ENCODE data around the gene SIAH2. TPM values are rescaled to one million over a fixed set of nuclear protein-coding genes. Genes with fewer than 3 reads are reported as not detected.

The SIAH2 gene
- total and polyA plus RNA-seq, 2 of the 8 experiments (the other 6 are each of a cell fraction or from before 2014, with no cell fraction given), result 23.9 to 34.2 TPM

GRCh38 chr3:150710097-150710496, 52.9 kb downstream of the SIAH2 start:
- 87% methylated on average over 2 of the region's 2 CpGs; no CpG with 5 or more reads in 1 of the 2 experiments for WGBS, 2 experiments (ENCODE audit: extremely low coverage in 1 of 2, insufficient coverage in 1 of 2, insufficient read length in 1 of 2, insufficient replicate concordance in 2 of 2, low coverage in 1 of 2, low lambda C conversion rate in 2 of 2, missing lambda C conversion rate in 1 of 2)
- H3K18ac ChIP-seq (ENCODE audit: extremely low read depth, low read length), result no peak overlapping the region
- H3K27ac ChIP-seq (ENCODE audit: low read depth, low read length), result no peak overlapping the region
- no peak overlapping the region for H3K14ac ChIP-seq (ENCODE audit: insufficient read length)
- H2BK120ac ChIP-seq (replicated peaks; ENCODE audit: low read depth, low read length), result no peak overlapping the region
- no peak overlapping the region for H3K4ac ChIP-seq (replicated peaks; ENCODE audit: insufficient read length, low read depth, low read length)
- H3K79me2 ChIP-seq (ENCODE audit: control insufficient read depth in 1 of 2, insufficient read depth in 2 of 2, low read length in 2 of 2), result no peaks in the 10 kb centered on the region
- H3K56ac ChIP-seq (replicated peaks; ENCODE audit: insufficient read length, low read depth, low read length), result no peak overlapping the region
- no peak overlapping the region for H3K4me2 ChIP-seq (ENCODE audit: insufficient read depth in 1 of 2, low read depth in 2 of 2, low read length in 2 of 2)
- no peak overlapping the region for H2BK20ac ChIP-seq (ENCODE audit: low read length)
- H2AK5ac ChIP-seq (ENCODE audit: low read depth, low read length), result no peak overlapping the region
- H3K79me1 ChIP-seq (ENCODE audit: low read depth, low read length), result no peaks in the 10 kb centered on the region
- H4K20me1 ChIP-seq (replicated peaks in 1 of 2; ENCODE audit: control insufficient read depth in 1 of 2, insufficient read depth in 2 of 2, low read length in 2 of 2), result no peaks in the 10 kb centered on the region
- no peak overlapping the region for H4K8ac ChIP-seq (ENCODE audit: extremely low read depth, insufficient read depth, low read length)
- H2BK15ac ChIP-seq (ENCODE audit: low read length), result no peak overlapping the region
- H3K4me1 ChIP-seq (replicated peaks in 1 of 4; ENCODE audit: control insufficient read depth in 3 of 4, insufficient read depth in 4 of 4, low read length in 3 of 4), result no peaks in the 10 kb centered on the region
- no peak overlapping the region for H4K5ac ChIP-seq (ENCODE audit: insufficient read length, low read depth, low read length)
- CTCF ChIA-PET (ENCODE audit: partially characterized antibody), result interaction anchor here (6.4 kb wide), 1 partner anchor 11 kb away, joined by 36 read pairs; no protein-coding TSS in a partner anchor
- H2AFZ ChIP-seq (ENCODE audit: low read length), result no peak overlapping the region
- H3K36me3 ChIP-seq (ENCODE audit: control insufficient read depth in 2 of 4, insufficient read depth in 4 of 4, low read length in 3 of 4), result 0 out of 8 replicates have a peak, but pooled peaks cover 0 to 2% (median 0%) of the 10 kb centered on the region in 4 experiments
- H3K4me3 ChIP-seq (ENCODE audit: extremely low read depth in 1 of 4, insufficient read depth in 2 of 4, low read depth in 3 of 4, low read length in 4 of 4), result no peak overlapping the region
- no peak overlapping the region for H3K23ac ChIP-seq (ENCODE audit: insufficient read length)
- DNase-seq (ENCODE audit: low read depth in 1 of 2, low spot score in 2 of 2) (no peak), FAIRE-seq (no peak)
- POLR2A ChIA-PET (ENCODE audit: partially characterized antibody), result no interaction called here
- no peak overlapping the region for H2BK5ac ChIP-seq (ENCODE audit: low read depth, low read length)
- no peak overlapping the region for H2BK12ac ChIP-seq (ENCODE audit: low read depth, low read length)
- H3K9ac ChIP-seq (replicated peaks in 1 of 4; ENCODE audit: extremely low read depth in 1 of 4, low read depth in 3 of 4, low read length in 3 of 4), result no peak overlapping the region
- no peak overlapping the region for H4K91ac ChIP-seq (replicated peaks; ENCODE audit: insufficient read length, low read length)
- H3K23me2 ChIP-seq (ENCODE audit: low read depth, low read length), result no peaks in the 10 kb centered on the region
- H3K9me3 ChIP-seq (ENCODE audit: insufficient read depth in 2 of 2, low read depth in 1 of 2, low read length in 1 of 2), result peaks cover 11 to 14% of the 10 kb centered on the region in 2 experiments; a peak in 3 of 4 replicates
- no peaks in the 10 kb centered on the region for H3K27me3 ChIP-seq (replicated peaks in 1 of 4; ENCODE audit: control insufficient read depth in 3 of 4, extremely low read depth in 1 of 4, insufficient read depth in 3 of 4, low read length in 3 of 4)
- TF ChIP-seq EP300 (IDR thresholded peaks at IDR 0.05; ENCODE audit: borderline replicate concordance in 1 of 2, low read depth in 2 of 2, low read length in 2 of 2), result no peak
